A549 (cell line): ENCODE data around the gene CIDEB.

Source experiments
- BHLHE40 ChIP-seq: IDR thresholded peaks from 2 replicates; pipeline ENCODE4 v1.6.1; 2012; ENCODE audit warnings: low read depth, low read length, inconsistent platforms
- JUNB ChIP-seq: fragments of >200 bp; sonication (Bioruptor Twin); formaldehyde crosslinking; IDR thresholded peaks from 2 replicates; pipeline ENCODE4 v1.6.1; 2016
- NR3C1 ChIP-seq: fragments of >200 bp; sonication (Bioruptor Twin); formaldehyde crosslinking; IDR thresholded peaks from 3 replicates; pipeline ENCODE4 v1.6.1; 2017
- RFX5 ChIP-seq: fragments of 450-650 bp; IDR thresholded peaks from 2 replicates; pipeline ENCODE4 v1.7.1; 2014; ENCODE audit warnings: antibody characterized with exemption, mild to moderate bottlenecking, moderate library complexity
- USF2 ChIP-seq: fragments of 450-650 bp; IDR thresholded peaks from 2 replicates; pipeline ENCODE4 v1.6.1; 2014; ENCODE audit warnings: antibody characterized with exemption

GRCh38 chr14:24327303-24327702, 19.5 kb upstream of the CIDEB start:
- no peak for TF ChIP-seq RFX5
- no peak for TF ChIP-seq NR3C1
- TF ChIP-seq USF2: no peak
- TF ChIP-seq JUNB: no peak
- TF ChIP-seq BHLHE40: no peak
